Activated CD8-positive, alpha-beta T cell treated with anti-CD3 and anti-CD28 coated beads, Interleukin-2, amount 10 ng/mL, durations not matched to agents 7 days and 5 days (primary cell): ENCODE measurements around the gene UBE2J2. TPM values are rescaled to one million over a fixed set of nuclear protein-coding genes. Genes with fewer than 3 reads are reported as not detected.

Experiments
- ATAC-seq: fragments of 150-1000 bp; cut with Tn5 transposase; one replicate; pipeline ENCODE4 v1.10.0; 2021; ENCODE audit warnings: moderate library complexity
- CTCF ChIA-PET: fragments of 350-600 bp; sonication (Branson Sonifier 250); formaldehyde crosslinking; loops from one replicate; lab custom pipeline; 2021; ENCODE audit warnings: antibody characterized with exemption; lab: Charles Lee
- POLR2A ChIA-PET: fragments of 350-600 bp; sonication (Branson Sonifier 250); formaldehyde crosslinking; loops from one replicate; lab custom pipeline; 2021; ENCODE audit warnings: antibody characterized with exemption; lab: Charles Lee
- DNase-seq: peaks from one replicate; pipeline ENCODE4 v3.0.0-alpha.2; 2020
- H3K27ac Mint-ChIP-seq: one replicate; pipeline ENCODE4 v1.8.0; 2021; ENCODE audit warnings: mild to moderate bottlenecking, mixed read lengths
- H3K27me3 Mint-ChIP-seq: one replicate; pipeline ENCODE4 v1.8.0; 2021; ENCODE audit warnings: low read depth, mixed read lengths
- H3K36me3 Mint-ChIP-seq: one replicate; pipeline ENCODE4 v1.8.0; 2021; ENCODE audit warnings: low read depth, mixed read lengths
- H3K4me1 Mint-ChIP-seq: one replicate; pipeline ENCODE4 v1.8.0; 2021; ENCODE audit warnings: low read depth, mixed read lengths
- H3K4me3 Mint-ChIP-seq: one replicate; pipeline ENCODE4 v1.8.0; 2021; ENCODE audit warnings: mild to moderate bottlenecking, mixed read lengths
- H3K9me3 Mint-ChIP-seq: one replicate; pipeline ENCODE4 v1.8.0; 2022; ENCODE audit warnings: mixed read lengths; ENCODE audit not compliant: insufficient read depth
- total RNA-seq, 2 experiments: library from RNA; stranded (reverse); gene quantifications; one replicate each; pipeline ENCODE4 v1.2.3, GENCODE V29; 2021

The UBE2J2 gene
- total RNA-seq, 2 experiments from 2014 or later = 62.3 to 67.5 TPM

DNA sequence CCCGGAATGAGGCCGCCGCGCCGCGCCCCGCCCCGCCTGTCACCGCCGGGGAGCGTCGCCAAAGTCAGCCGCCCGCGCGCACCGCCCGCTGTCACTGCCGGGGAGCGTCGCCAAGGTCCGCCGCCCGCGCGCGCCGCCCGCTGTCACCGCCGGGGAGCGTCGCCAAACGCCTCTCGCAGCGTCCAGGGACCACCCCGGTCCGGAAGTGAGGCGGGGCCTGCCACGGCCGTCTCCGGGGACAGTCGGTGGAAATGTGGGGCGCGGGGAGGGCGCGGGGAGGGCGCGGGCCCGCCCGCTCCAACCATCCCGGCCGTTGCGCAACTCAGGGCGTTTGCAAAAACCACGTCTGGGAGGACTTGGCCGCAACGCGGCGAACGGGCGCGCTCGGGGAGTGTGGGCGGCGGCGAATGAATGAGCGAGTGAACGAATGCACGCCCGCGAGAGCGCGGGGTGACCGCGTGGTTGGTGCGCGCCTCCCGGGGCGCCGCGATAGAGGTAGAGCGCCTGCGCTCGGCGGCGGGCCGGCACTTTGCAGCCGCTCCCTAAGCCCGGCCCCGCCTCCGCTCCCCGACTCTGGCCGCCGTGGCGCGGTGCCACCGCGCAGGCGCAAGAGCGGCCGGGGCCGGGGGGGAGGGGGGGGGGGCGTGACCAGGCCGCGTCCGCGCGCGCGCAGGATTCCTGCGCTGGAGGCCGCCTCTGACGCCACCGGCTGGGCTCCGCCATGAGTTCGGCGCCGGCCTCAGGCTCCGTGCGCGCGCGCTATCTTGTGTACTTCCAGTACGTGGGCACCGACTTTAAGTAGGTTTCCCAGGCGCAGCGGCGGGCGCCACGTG, 34.5 kb upstream of the UBE2J2 start, which contains the start of the genes ACAP3 and PUSL1:
TSS of gene ACAP3 (minus strand) at position 8 of the 833 bp plus-strand sequence. CDS start 115 bp downstream, outside the sequence.
TSS of gene PUSL1 (plus strand) at position 675 of the 833 bp plus-strand sequence. CDS start at position 722, 47 bp downstream.
- Mint-ChIP-seq H3K27me3 (no peaks in the 10 kb centered on the region), H3K36me3 (peaks cover 9% of the 10 kb centered on the region), H3K27ac (peak within 1 kb of the TSS; percentile 95), H3K4me1 (peaks cover 23% of the 10 kb centered on the region), H3K4me3 (peak within 1 kb of the TSS; percentile 84), H3K9me3 (no peaks in the 10 kb centered on the region)
- DNase-seq (peak; percentile 91), ATAC-seq (peak; percentile 67)
- CTCF ChIA-PET = no interaction called here
- POLR2A ChIA-PET = no interaction called here

DNA sequence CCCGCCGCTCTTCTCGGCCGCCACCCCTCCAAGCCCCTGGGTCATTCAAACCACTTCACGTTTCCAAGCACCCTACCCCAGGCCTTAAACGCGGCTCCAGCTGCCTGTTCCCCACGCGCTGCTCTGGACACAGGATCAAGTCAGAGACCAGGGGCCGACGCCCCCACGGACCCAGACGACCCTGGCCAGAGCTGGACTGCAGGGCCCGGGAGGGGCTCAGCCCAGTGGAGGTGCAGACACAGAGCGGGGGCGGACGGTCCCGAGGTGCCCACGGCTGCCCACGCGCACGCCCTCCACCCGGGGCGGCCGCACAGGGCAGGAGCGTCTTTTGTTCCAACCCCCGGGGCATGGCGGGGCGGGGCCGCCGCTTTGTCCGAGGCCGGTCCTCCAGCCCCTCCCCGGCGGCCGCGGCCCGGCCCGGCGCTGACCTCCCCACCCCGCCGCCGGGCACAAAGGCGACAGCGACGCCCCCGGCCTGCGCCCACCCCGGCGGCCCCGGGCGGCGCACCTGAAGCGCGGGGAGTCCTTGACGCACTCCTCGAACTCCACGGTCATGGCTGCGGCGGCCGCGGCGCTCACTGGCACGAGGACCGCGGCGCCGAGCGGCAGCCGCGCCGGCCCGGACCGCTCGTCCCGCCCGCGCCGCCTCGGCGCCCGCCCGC, 33.7 kb upstream of the UBE2J2 start:
- ChIA-PET CTCF (interaction anchor here (1.0 kb wide), 1 partner anchor 185 kb away, joined by 4 read pairs; no protein-coding TSS in a partner anchor), POLR2A (no interaction called here)
- H3K27ac Mint-ChIP-seq = peak overlapping the region; percentile 95
- H3K27me3 Mint-ChIP-seq = no peaks in the 10 kb centered on the region
- ATAC-seq = peak; percentile 5
- DNase-seq = no peak
- H3K9me3 Mint-ChIP-seq = no peaks in the 10 kb centered on the region
- peaks cover 23% of the 10 kb centered on the region for H3K4me1 Mint-ChIP-seq
- H3K4me3 Mint-ChIP-seq = peak overlapping the region; percentile 84
- H3K36me3 Mint-ChIP-seq = peaks cover 6% of the 10 kb centered on the region

GRCh38 chr1:1306661-1307260, 33.1 kb upstream of the UBE2J2 start:
- ChIA-PET CTCF (interaction anchor here (1.0 kb wide), 1 partner anchor 184 kb away, joined by 4 read pairs; no protein-coding TSS in a partner anchor), POLR2A (no interaction called here)
- ATAC-seq (no peak), DNase-seq (no peak)
- Mint-ChIP-seq H3K36me3 (peaks cover 6% of the 10 kb centered on the region), H3K4me3 (peak overlapping the region; percentile 84), H3K27me3 (no peaks in the 10 kb centered on the region), H3K4me1 (peaks cover 23% of the 10 kb centered on the region), H3K9me3 (no peaks in the 10 kb centered on the region), H3K27ac (peak overlapping the region; percentile 95)

DNA sequence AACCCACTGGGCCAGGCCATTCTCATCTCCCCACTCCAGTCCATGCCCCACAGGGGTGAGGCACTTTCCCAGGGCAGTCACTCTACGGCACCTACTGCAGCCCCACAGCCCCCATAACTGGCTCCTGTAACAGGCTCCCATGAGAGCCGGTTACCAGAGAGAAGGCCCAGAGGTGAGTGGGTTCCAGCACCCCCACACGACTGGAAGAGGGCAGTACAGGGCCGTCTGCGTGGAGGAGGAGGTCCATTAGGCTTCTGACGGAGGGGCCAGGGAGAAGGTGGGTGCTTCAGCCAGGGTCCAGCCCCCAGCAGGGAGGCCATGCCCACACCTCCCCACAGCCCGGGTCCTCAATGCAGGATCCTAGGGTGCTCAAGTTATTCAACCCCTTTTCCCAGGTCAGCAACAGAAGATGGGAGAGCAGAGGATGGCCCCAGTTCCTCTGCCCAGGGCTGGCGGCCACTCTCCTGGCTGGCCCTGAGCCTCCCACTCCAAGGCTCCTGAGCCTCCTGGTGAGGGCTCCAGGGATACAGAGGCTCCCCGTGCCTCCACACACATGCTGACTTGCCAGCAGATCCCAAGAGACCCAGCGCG, 32.5 kb upstream of the UBE2J2 start:
- H3K9me3 Mint-ChIP-seq = no peaks in the 10 kb centered on the region
- H3K27me3 Mint-ChIP-seq = no peaks in the 10 kb centered on the region
- peak overlapping the region; percentile 84 for H3K4me3 Mint-ChIP-seq
- DNase-seq (peak; percentile 61), ATAC-seq (peak; percentile 8)
- peaks cover 23% of the 10 kb centered on the region for H3K4me1 Mint-ChIP-seq
- ChIA-PET CTCF (interaction anchor here (0.8 to 1.6 kb wide), 6 partner anchors 14 to 305 kb away, joined by 3 to 16 read pairs (median 4); partner anchors contain the start of gene AURKAIP1), POLR2A (interaction anchor here (1.0 to 1.1 kb wide), 2 partner anchors 33 to 183 kb away, joined by 3 read pairs; partner anchors contain the start of gene UBE2J2)
- H3K27ac Mint-ChIP-seq = peak overlapping the region; percentile 95
- peaks cover 6% of the 10 kb centered on the region for H3K36me3 Mint-ChIP-seq

DNA sequence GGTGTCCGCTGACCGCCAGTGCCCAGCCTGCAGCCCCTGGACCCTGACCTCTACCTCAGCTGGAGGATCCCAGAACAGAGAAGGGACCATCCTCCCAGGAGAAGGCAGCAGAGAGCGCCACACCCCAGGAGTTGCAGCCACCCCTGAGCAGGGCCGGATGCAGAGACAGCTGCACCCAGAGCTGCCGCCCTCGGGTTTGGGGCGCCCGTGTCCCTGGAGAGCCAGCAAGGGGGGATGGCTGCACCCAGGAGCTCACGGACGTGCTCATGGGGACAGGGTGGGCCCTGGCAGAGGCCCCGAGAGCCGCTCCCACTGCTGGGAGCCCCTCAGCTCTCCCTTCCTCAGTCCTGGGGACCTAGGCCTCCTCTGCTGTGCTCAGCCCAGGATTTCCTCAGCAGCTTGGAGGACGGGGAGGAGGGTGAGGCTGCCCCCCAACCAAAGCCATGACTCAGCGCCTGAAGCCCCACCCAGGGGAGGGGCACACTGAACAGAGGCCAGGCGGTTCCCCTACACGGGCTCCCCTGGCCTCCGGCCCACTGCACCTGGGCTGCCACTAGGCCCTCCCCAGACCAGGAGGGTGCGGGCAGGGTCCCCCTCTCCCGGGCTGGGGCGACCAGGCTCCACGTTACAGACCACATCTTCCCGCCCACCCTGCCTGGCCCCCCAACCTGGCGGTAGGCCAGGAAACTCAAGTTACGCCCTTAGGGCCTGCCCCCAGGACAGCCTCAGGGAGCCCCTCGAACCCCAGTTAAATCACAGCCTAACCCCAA, 31.8 kb upstream of the UBE2J2 start:
- Mint-ChIP-seq H3K9me3 (no peaks in the 10 kb centered on the region), H3K4me1 (peaks cover 23% of the 10 kb centered on the region), H3K27me3 (no peaks in the 10 kb centered on the region), H3K36me3 (peaks cover 2% of the 10 kb centered on the region), H3K4me3 (peak overlapping the region; percentile 84), H3K27ac (peak overlapping the region; percentile 95)
- peak; percentile 89 for DNase-seq
- CTCF ChIA-PET = interaction anchor here (0.7 to 1.6 kb wide), 10 partner anchors 14 to 304 kb away, joined by 3 to 16 read pairs (median 4); partner anchors contain the start of genes AURKAIP1 and UBE2J2
- peak; percentile 62 for ATAC-seq
- POLR2A ChIA-PET = interaction anchor here (0.9 to 1.1 kb wide), 3 partner anchors 20 to 183 kb away, joined by 3 read pairs; partner anchors contain the start of gene UBE2J2

DNA sequence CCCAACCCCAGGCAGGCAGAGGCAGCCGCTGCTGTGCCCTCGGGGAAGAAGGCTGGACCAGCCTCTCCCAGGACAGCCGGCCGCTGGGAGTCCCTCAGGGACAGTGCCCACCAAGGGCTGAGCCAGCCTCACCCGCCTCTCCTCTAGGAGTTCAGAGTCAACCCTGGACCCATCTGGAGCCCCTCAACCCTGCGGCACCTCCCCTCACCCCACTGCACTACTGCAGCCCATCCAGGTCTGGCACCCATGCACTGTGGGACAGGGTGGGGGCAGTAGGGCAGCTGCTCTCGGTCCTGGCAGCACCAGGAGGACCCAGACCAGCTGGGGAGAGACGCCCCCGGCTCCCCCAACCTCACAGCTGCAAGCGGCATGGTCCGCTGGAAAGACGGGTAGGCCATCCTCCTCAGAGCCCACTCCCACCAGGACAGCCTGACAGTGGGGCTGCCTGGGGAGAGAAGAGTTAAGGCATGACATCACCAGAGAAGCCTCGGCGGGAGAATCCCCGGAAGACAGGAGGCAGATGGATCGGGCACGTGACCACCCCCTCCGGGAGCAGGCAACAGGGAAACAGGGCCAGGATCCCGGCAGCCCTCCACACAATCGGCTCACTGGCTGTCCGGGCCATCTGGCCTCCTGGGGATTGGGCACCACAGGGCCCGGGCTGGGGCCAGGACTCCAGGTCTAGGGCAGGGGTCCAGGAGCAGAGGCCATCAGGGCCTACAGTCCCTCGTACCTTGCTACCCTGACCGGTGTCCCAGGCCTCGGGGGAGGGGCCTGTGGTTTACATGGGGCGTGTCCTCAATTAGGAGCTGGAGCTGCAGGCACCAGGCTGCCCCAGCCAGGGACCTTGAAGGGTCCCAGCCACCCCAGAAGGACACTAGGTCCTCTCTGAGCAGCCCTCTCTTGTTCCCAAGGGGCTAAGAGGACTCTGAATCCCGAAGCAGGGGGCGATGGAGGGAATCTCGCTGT, 31.0 kb upstream of the UBE2J2 start:
- DNase-seq = no peak
- ChIA-PET POLR2A (interaction anchor here (0.6 to 1.1 kb wide), 4 partner anchors 19 to 337 kb away, joined by 3 read pairs; partner anchors contain the start of gene UBE2J2), CTCF (interaction anchor here (1.0 to 1.6 kb wide), 7 partner anchors 31 to 303 kb away, joined by 3 to 16 read pairs (median 7); partner anchors contain the start of genes AURKAIP1 and UBE2J2)

DNA sequence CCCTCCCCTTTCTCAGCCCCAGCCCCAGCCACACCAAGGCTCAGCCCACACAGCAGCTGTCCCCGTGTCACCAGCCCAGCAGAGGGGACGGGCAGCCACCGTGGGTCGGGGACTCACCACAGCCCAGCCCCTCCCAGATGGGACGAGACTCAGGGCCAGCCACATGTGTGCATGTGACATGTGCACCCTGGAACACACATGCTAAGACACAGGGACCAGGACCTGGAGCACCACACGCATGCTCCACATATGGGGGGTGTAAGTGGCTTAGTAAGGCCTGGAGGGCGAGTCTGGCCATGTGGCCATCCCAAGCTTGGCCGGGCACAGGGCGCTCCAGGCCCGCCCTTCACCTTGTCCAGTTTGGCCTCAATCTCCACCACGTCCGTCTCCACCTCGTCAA, 30.1 kb upstream of the UBE2J2 start:
- ChIA-PET CTCF (no interaction called here), POLR2A (no interaction called here)
- Mint-ChIP-seq H3K27ac (peak overlapping the region; percentile 60), H3K9me3 (no peaks in the 10 kb centered on the region), H3K36me3 (no peaks in the 10 kb centered on the region), H3K4me3 (no peak overlapping the region), H3K27me3 (no peaks in the 10 kb centered on the region), H3K4me1 (peaks cover 20% of the 10 kb centered on the region)
- ATAC-seq (no peak), DNase-seq (no peak)

More for the DNA sequence above, 31.0 kb upstream of the UBE2J2 start:
- Mint-ChIP-seq H3K36me3 (no peaks in the 10 kb centered on the region), H3K9me3 (no peaks in the 10 kb centered on the region), H3K4me3 (peak overlapping the region; percentile 84), H3K4me1 (peaks cover 20% of the 10 kb centered on the region), H3K27me3 (no peaks in the 10 kb centered on the region), H3K27ac (peak overlapping the region; percentile 95)
- ATAC-seq = no peak

DNA sequence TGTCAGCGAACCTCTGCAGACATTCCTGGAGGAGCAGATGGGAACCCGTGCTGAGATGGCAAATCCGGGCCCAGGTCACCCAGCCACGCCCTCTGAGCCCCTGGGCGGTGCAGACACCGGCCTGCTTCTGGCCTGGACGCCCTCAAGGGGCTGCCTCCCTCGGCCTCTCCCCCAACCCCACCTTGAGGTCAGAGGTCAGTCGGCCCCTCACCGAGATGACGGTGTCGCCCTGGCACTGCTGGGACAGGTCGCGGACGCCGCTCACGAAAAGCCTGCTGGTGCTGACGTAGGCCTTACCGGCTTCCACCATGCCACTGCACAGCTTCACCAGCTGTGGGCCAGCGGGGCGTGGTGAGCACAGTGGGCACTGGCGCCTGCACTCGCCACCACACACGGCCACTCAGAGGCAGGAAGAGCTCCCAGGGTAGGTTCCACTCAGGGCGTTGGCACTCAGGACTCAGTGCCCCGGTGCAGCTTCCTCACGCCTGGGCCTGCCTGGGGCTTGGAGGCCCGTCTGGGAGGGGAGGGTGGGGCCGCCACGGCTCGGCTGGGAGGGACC, 29.4 kb upstream of the UBE2J2 start:
- DNase-seq = no peak
- ATAC-seq = no peak
- Mint-ChIP-seq H3K9me3 (no peaks in the 10 kb centered on the region), H3K4me3 (no peak overlapping the region), H3K27ac (no peak overlapping the region), H3K27me3 (no peaks in the 10 kb centered on the region), H3K36me3 (no peaks in the 10 kb centered on the region), H3K4me1 (peaks cover 20% of the 10 kb centered on the region)
- ChIA-PET CTCF (no interaction called here), POLR2A (no interaction called here)

DNA sequence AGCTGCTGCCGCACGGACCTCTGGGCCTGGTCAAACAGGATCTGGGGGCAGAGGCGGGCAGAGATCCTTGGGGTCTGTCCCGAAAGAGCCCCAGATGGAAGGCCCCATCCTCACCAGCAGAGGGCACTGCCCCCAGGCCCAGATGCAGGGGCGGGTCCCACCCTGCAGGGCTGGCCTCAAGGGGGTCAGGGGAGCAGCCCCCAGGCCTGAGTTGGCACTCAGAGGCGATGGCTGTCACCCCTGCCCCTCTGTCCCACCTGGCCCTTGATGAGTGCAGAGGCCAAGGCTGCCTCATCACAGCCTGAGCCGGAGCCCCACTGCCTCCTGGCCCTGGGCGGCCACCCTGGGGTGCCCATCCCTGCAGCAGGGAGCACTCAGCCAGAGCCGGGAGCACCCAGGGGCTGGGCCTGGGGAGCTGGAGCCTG, 28.4 kb upstream of the UBE2J2 start:
- DNase-seq (no peak), ATAC-seq (no peak)
- peaks cover 20% of the 10 kb centered on the region for H3K4me1 Mint-ChIP-seq
- H3K4me3 Mint-ChIP-seq = no peak overlapping the region
- H3K27me3 Mint-ChIP-seq = no peaks in the 10 kb centered on the region
- H3K27ac Mint-ChIP-seq = no peak overlapping the region
- no peaks in the 10 kb centered on the region for H3K9me3 Mint-ChIP-seq
- CTCF ChIA-PET = no interaction called here
- POLR2A ChIA-PET = no interaction called here
- no peaks in the 10 kb centered on the region for H3K36me3 Mint-ChIP-seq
